Measurements from ENCODE around the gene TCHP.

TCHP gene

GRCh38 chr12:109931143-109931542 is 31.1 kb downstream of the TCHP start:
- no peak for TF ChIP-seq CTCF (conservative IDR thresholded peaks at IDR 0.05)
- no peak overlapping the region for H3K27ac ChIP-seq

- TF ChIP-seq CTCF (conservative IDR thresholded peaks at IDR 0.05) = no peak
- no peak overlapping the region for H3K27ac ChIP-seq
These were observed 32.9 kb downstream of the TCHP start for GRCh38 chr12:109932878-109933503.

GRCh38 chr12:109934026-109934425 is 34.0 kb downstream of the TCHP start:
- TF ChIP-seq CTCF (conservative IDR thresholded peaks at IDR 0.05) = peak; percentile 90
- no peak overlapping the region; the same call in 1 of the 2 replicates for H3K27ac ChIP-seq

- H3K27ac ChIP-seq = no peak overlapping the region
- TF ChIP-seq CTCF (conservative IDR thresholded peaks at IDR 0.05) = no peak
These were observed 37.3 kb downstream of the TCHP start for GRCh38 chr12:109937371-109937770.

- no peak overlapping the region for H3K27ac ChIP-seq
- TF ChIP-seq CTCF (conservative IDR thresholded peaks at IDR 0.05) = no peak
These were observed 38.9 kb downstream of the TCHP start for GRCh38 chr12:109938947-109939346.

GRCh38 chr12:109939504-109939903 is 39.4 kb downstream of the TCHP start:
- peak overlapping the region; percentile 65 for H3K27ac ChIP-seq
- TF ChIP-seq CTCF (conservative IDR thresholded peaks at IDR 0.05) = no peak

GRCh38 chr12:109940339-109940923 is 40.4 kb downstream of the TCHP start:
- H3K27ac ChIP-seq = peak overlapping the region; percentile 65
- TF ChIP-seq CTCF (conservative IDR thresholded peaks at IDR 0.05) = no peak
